ENCODE data around the gene SLC4A9. TPM values are rescaled to one million over a fixed set of nuclear protein-coding genes. Genes with fewer than 3 reads are reported as not detected.

SLC4A9 gene
- polyA plus RNA-seq, 1 experiment = not detected

GRCh38 chr5:140365282-140365681 is 5.3 kb downstream of the SLC4A9 start:
- no peaks in the 10 kb centered on the region for H3K36me3 ChIP-seq (ENCODE audit: control insufficient read depth, insufficient read depth, low read length)
- ChIA-PET CTCF (interaction anchor here (1.4 to 11.3 kb wide), 5 partner anchors 13 to 354 kb away, joined by 3 to 230 read pairs (median 8); partner anchors contain the start of gene ANKHD1), POLR2A (no interaction called here)

DNA sequence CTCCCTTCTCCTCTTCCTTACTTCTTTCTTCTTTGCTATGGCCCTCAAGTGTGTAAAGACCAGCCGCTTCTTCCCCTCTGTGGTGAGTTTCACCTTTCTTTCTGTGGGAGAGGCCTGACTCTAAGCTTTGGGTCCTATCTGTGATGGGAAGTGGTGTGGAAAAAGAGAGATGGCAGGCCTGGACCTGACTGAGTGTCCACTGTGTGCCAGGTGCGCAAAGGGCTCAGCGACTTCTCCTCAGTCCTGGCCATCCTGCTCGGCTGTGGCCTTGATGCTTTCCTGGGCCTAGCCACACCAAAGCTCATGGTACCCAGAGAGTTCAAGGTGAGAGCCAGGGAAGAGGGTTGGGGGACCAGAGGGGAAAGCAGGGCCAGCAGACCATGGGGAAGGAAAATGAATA is 5.9 kb downstream of the SLC4A9 start:
- DNase-seq (ENCODE audit: low read depth) = no peak
- Histone ChIP-seq H3K36me3 (ENCODE audit: control insufficient read depth, insufficient read depth, low read length) (no peaks in the 10 kb centered on the region), H3K4me3 (ENCODE audit: low read depth, low read length) (no peak overlapping the region), H3K27me3 (ENCODE audit: control insufficient read depth, insufficient read depth, low read length) (0 out of 2 replicates have a peak, but pooled peaks cover 2% of the 10 kb centered on the region)
- POLR2A ChIA-PET = no interaction called here
- TF ChIP-seq CTCF (IDR thresholded peaks at IDR 0.05; ENCODE audit: insufficient read depth, low read depth, low read length) = no peak
- CTCF ChIA-PET = interaction anchor here (0.7 to 11.3 kb wide), 6 partner anchors 14 to 356 kb away, joined by 3 to 230 read pairs (median 6); partner anchors contain the start of genes ANKHD1 and EIF4EBP3

More at GRCh38 chr5:140365282-140365681, 5.3 kb downstream of the SLC4A9 start:
- TF ChIP-seq CTCF (IDR thresholded peaks at IDR 0.05; ENCODE audit: insufficient read depth, low read depth, low read length) = no peak
- DNase-seq (ENCODE audit: low read depth) = no peak
- Histone ChIP-seq H3K27me3 (ENCODE audit: control insufficient read depth, insufficient read depth, low read length) (0 out of 2 replicates have a peak, but pooled peaks cover 2% of the 10 kb centered on the region), H3K4me3 (ENCODE audit: low read depth, low read length) (no peak overlapping the region)

DNA sequence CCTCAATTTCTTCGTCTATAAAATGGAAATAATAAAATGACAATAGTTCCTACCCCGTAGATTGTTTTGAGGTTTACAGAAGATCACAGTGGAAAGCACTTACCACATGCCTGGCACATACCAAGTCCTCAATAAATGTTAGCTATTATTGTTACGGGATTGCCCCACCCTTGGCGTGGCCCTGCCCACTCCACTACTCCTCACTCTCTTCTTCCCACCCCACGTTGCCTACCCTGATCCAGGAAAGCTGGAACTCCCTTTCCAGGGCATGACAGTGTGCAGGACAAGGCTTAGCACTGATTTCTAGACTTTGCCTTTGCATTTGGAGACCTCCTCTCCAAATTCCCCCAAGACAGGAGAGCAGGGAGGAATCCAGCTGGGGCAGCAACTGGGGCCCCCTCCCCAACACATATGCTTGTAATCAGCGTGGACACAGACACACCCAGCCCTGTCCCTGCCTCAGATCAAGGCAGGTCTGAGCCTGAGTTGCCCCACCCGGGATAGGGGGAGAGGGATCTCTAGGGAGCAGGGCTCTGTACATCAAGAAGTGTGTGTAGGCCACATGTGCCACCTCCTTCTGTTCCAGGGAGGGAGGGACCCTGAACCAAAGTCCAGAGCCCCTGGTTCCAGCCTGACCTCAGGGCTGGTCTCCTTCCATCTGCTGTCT is 6.7 kb downstream of the SLC4A9 start:
- no peak overlapping the region for H3K4me3 ChIP-seq (ENCODE audit: low read depth, low read length)
- ChIA-PET POLR2A (no interaction called here), CTCF (interaction anchor here (0.7 to 11.3 kb wide), 7 partner anchors 8 to 355 kb away, joined by 3 to 230 read pairs (median 5); partner anchors contain the start of gene EIF4EBP3)
- no peaks in the 10 kb centered on the region for H3K36me3 ChIP-seq (ENCODE audit: control insufficient read depth, insufficient read depth, low read length)
- 0 out of 2 replicates have a peak, but pooled peaks cover 2% of the 10 kb centered on the region for H3K27me3 ChIP-seq (ENCODE audit: control insufficient read depth, insufficient read depth, low read length)
- no peak for TF ChIP-seq CTCF (IDR thresholded peaks at IDR 0.05; ENCODE audit: insufficient read depth, low read depth, low read length)
- no peak for DNase-seq (ENCODE audit: low read depth)

GRCh38 chr5:140367256-140368013 is 7.4 kb downstream of the SLC4A9 start:
- no peak for DNase-seq (ENCODE audit: low read depth)
- no peak for TF ChIP-seq CTCF (IDR thresholded peaks at IDR 0.05; ENCODE audit: insufficient read depth, low read depth, low read length)
- ChIA-PET POLR2A (no interaction called here), CTCF (interaction anchor here (1.0 to 11.3 kb wide), 7 partner anchors 9 to 355 kb away, joined by 3 to 230 read pairs (median 4); no protein-coding TSS in a partner anchor)
- Histone ChIP-seq H3K27me3 (ENCODE audit: control insufficient read depth, insufficient read depth, low read length) (0 out of 2 replicates have a peak, but pooled peaks cover 2% of the 10 kb centered on the region), H3K36me3 (ENCODE audit: control insufficient read depth, insufficient read depth, low read length) (no peaks in the 10 kb centered on the region), H3K4me3 (ENCODE audit: low read depth, low read length) (no peak overlapping the region)

Data from BJ (cell line).